ENCODE data around the gene MCTP1. TPM values are rescaled to one million over a fixed set of nuclear protein-coding genes. Genes with fewer than 3 reads are reported as not detected.

The MCTP1 gene
- polyA plus RNA-seq, 1 donor from 2014 or later, result 1.9 TPM

DNA sequence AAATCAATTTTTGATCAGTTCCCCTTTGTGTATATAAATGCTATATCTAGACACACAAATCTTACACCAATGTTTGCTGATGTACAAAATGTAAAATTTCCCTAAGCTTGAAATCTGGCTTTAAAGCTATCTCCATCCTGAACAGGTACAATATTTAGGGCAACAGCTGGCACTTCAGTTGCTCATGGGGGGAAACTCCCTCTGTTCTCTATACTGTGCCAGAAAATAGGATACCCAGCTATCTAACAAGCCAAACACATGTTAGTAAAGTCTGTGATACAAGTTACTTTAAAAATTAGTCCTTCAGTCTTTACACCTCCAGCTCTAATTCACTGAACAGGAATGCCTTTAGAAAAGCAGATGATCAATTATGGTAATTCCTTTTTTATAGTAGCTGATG is 474.6 kb downstream of the MCTP1 start:
- no peaks in the 10 kb centered on the region for H3K36me3 ChIP-seq (ENCODE audit: insufficient read depth, low read length)
- no peak overlapping the region for H3K4me2 ChIP-seq (ENCODE audit: low read length)
- H4K20me1 ChIP-seq (ENCODE audit: insufficient read depth), result no peaks in the 10 kb centered on the region
- H3K27me3 ChIP-seq (ENCODE audit: insufficient read depth, low read depth, low read length), result peaks cover 57% of the 10 kb centered on the region
- H3K4me3 ChIP-seq (ENCODE audit: low read length), result no peak overlapping the region
- H3K9ac ChIP-seq (ENCODE audit: low read length), result no peak overlapping the region
- H3K9me2 ChIP-seq (ENCODE audit: insufficient read depth, low read length), result no peaks in the 10 kb centered on the region
- no peak overlapping the region for H3K27ac ChIP-seq (ENCODE audit: low read length)
- TF ChIP-seq RAD21 (conservative IDR thresholded peaks at IDR 0.05), result no peak
- TF ChIP-seq SMC3 (conservative IDR thresholded peaks at IDR 0.05; ENCODE audit: poor library complexity), result no peak
- no peak for TF ChIP-seq TAF1 (IDR thresholded peaks at IDR 0.05; ENCODE audit: low read depth)
- TF ChIP-seq EP300 (conservative IDR thresholded peaks at IDR 0.05; ENCODE audit: poor library complexity, severe bottlenecking), result no peak
- TF ChIP-seq POLR2AphosphoS5 (IDR thresholded peaks at IDR 0.05), result no peak
- TF ChIP-seq, protein P1, sequence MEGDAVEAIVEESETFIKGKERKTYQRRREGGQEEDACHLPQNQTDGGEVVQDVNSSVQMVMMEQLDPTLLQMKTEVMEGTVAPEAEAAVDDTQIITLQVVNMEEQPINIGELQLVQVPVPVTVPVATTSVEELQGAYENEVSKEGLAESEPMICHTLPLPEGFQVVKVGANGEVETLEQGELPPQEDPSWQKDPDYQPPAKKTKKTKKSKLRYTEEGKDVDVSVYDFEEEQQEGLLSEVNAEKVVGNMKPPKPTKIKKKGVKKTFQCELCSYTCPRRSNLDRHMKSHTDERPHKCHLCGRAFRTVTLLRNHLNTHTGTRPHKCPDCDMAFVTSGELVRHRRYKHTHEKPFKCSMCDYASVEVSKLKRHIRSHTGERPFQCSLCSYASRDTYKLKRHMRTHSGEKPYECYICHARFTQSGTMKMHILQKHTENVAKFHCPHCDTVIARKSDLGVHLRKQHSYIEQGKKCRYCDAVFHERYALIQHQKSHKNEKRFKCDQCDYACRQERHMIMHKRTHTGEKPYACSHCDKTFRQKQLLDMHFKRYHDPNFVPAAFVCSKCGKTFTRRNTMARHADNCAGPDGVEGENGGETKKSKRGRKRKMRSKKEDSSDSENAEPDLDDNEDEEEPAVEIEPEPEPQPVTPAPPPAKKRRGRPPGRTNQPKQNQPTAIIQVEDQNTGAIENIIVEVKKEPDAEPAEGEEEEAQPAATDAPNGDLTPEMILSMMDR (IDR thresholded peaks at IDR 0.05; ENCODE audit: poor library complexity, severe bottlenecking), result no peak
- no peak for TF ChIP-seq EZH2 (IDR thresholded peaks at IDR 0.05; ENCODE audit: borderline replicate concordance, insufficient read depth, low read length, poor library complexity, severe bottlenecking)
- TF ChIP-seq, protein P2, sequence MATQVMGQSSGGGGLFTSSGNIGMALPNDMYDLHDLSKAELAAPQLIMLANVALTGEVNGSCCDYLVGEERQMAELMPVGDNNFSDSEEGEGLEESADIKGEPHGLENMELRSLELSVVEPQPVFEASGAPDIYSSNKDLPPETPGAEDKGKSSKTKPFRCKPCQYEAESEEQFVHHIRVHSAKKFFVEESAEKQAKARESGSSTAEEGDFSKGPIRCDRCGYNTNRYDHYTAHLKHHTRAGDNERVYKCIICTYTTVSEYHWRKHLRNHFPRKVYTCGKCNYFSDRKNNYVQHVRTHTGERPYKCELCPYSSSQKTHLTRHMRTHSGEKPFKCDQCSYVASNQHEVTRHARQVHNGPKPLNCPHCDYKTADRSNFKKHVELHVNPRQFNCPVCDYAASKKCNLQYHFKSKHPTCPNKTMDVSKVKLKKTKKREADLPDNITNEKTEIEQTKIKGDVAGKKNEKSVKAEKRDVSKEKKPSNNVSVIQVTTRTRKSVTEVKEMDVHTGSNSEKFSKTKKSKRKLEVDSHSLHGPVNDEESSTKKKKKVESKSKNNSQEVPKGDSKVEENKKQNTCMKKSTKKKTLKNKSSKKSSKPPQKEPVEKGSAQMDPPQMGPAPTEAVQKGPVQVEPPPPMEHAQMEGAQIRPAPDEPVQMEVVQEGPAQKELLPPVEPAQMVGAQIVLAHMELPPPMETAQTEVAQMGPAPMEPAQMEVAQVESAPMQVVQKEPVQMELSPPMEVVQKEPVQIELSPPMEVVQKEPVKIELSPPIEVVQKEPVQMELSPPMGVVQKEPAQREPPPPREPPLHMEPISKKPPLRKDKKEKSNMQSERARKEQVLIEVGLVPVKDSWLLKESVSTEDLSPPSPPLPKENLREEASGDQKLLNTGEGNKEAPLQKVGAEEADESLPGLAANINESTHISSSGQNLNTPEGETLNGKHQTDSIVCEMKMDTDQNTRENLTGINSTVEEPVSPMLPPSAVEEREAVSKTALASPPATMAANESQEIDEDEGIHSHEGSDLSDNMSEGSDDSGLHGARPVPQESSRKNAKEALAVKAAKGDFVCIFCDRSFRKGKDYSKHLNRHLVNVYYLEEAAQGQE (IDR thresholded peaks at IDR 0.05; ENCODE audit: borderline replicate concordance), result no peak
- no peaks in the 10 kb centered on the region for H3K79me2 ChIP-seq (replicated peaks; ENCODE audit: insufficient read depth, low read length)
- peaks cover 4% of the 10 kb centered on the region for H3K9me3 ChIP-seq (ENCODE audit: low read length)
- H2AFZ ChIP-seq (ENCODE audit: low read depth, low read length), result no peak overlapping the region
- no peaks in the 10 kb centered on the region for H3F3A ChIP-seq (ENCODE audit: insufficient read depth, low read length, poor library complexity, severe bottlenecking)

DNA sequence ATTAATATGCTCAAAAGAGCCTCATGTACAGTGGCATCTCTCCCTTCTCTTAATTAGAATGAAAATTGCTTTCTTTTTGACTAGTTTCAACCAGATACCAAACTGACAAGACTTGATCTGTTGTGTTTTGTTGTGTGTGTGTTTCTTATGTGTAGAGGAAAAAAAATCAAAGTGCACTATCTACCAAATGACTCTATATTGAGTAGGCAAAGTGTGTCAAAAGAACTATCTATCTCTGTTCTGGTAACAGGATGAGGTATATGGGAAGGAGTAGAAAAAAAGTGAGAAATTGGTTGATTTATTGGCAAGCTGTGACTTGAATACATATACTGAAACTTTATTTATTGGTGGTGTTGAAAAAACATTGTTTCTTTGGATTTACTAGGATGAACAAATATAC is 476.4 kb downstream of the MCTP1 start:
- no peak overlapping the region for H3K4me3 ChIP-seq (ENCODE audit: low read length)
- no peak overlapping the region for H3K4me2 ChIP-seq (ENCODE audit: low read length)
- H3K27ac ChIP-seq (ENCODE audit: low read length), result no peak overlapping the region
- H2AFZ ChIP-seq (ENCODE audit: low read depth, low read length), result no peak overlapping the region
- H3K9ac ChIP-seq (ENCODE audit: low read length), result no peak overlapping the region
- H3K27me3 ChIP-seq (ENCODE audit: insufficient read depth, low read depth, low read length), result peaks cover 66% of the 10 kb centered on the region
- no peak for TF ChIP-seq SMC3 (conservative IDR thresholded peaks at IDR 0.05; ENCODE audit: poor library complexity)
- no peaks in the 10 kb centered on the region for H3K36me3 ChIP-seq (ENCODE audit: insufficient read depth, low read length)
- no peaks in the 10 kb centered on the region for H3K9me2 ChIP-seq (ENCODE audit: insufficient read depth, low read length)
- H3K79me2 ChIP-seq (replicated peaks; ENCODE audit: insufficient read depth, low read length), result no peaks in the 10 kb centered on the region
- H4K20me1 ChIP-seq (ENCODE audit: insufficient read depth), result no peaks in the 10 kb centered on the region
- peaks cover 4% of the 10 kb centered on the region for H3K9me3 ChIP-seq (ENCODE audit: low read length)
- no peaks in the 10 kb centered on the region for H3F3A ChIP-seq (ENCODE audit: insufficient read depth, low read length, poor library complexity, severe bottlenecking)

DNA sequence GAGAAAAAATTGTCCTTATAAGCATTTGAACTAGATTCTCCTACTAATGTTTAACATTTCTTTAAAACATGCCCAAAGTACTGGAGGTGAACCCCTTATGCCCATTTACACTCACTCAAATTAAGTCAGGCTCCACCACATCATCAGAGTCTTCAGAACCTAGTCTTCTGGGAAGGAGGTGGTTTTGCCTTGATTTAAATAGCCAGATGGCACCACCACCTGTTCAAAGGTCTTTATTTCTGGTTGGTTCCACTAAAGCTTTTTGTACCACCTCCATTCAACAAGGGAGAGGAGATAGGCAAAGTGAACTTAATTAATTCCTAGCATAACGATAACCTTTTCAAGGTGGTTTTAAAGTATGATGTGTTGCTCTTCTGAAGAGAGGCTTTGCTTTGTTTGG is 476.9 kb downstream of the MCTP1 start:
- Histone ChIP-seq H2AFZ (ENCODE audit: low read depth, low read length) (no peak overlapping the region), H3K27me3 (ENCODE audit: insufficient read depth, low read depth, low read length) (peaks cover 71% of the 10 kb centered on the region), H3K4me2 (ENCODE audit: low read length) (no peak overlapping the region), H3K79me2 (replicated peaks; ENCODE audit: insufficient read depth, low read length) (no peaks in the 10 kb centered on the region), H3K9me3 (ENCODE audit: low read length) (peaks cover under 1% of the 10 kb centered on the region), H3F3A (ENCODE audit: insufficient read depth, low read length, poor library complexity, severe bottlenecking) (no peaks in the 10 kb centered on the region), H3K27ac (ENCODE audit: low read length) (no peak overlapping the region), H3K9me2 (ENCODE audit: insufficient read depth, low read length) (no peaks in the 10 kb centered on the region), H3K9ac (ENCODE audit: low read length) (no peak overlapping the region), H4K20me1 (ENCODE audit: insufficient read depth) (no peaks in the 10 kb centered on the region), H3K4me3 (ENCODE audit: low read length) (no peak overlapping the region), H3K36me3 (ENCODE audit: insufficient read depth, low read length) (no peaks in the 10 kb centered on the region)
- no peak for TF ChIP-seq EP300 (conservative IDR thresholded peaks at IDR 0.05; ENCODE audit: poor library complexity, severe bottlenecking)
- TF ChIP-seq EZH2 (IDR thresholded peaks at IDR 0.05; ENCODE audit: borderline replicate concordance, insufficient read depth, low read length, poor library complexity, severe bottlenecking), result no peak
- no peak for TF ChIP-seq MXI1 (conservative IDR thresholded peaks at IDR 0.05; ENCODE audit: poor library complexity, severe bottlenecking)
- TF ChIP-seq, protein P2 (IDR thresholded peaks at IDR 0.05; ENCODE audit: borderline replicate concordance), result no peak
- TF ChIP-seq, protein P1 (IDR thresholded peaks at IDR 0.05; ENCODE audit: poor library complexity, severe bottlenecking), result no peak
- TF ChIP-seq POLR2AphosphoS5 (IDR thresholded peaks at IDR 0.05), result no peak
- no peak for TF ChIP-seq RAD21 (conservative IDR thresholded peaks at IDR 0.05)
- no peak for TF ChIP-seq TAF1 (IDR thresholded peaks at IDR 0.05; ENCODE audit: low read depth)
- TF ChIP-seq SMC3 (conservative IDR thresholded peaks at IDR 0.05; ENCODE audit: poor library complexity), result no peak

Measured in neural cell (in vitro differentiated cells).